ENCODE results near the gene RHAG. TPM values are rescaled to one million over a fixed set of nuclear protein-coding genes. Genes with fewer than 3 reads are reported as not detected.
"Not testable (repeated sequence)": the region's sequence is repeated elsewhere in the genome, so short reads cannot be mapped to it uniquely, and the experiment has no call there.

The RHAG gene
- total RNA-seq, 1 experiment from 2014 or later: 0.31 TPM

DNA sequence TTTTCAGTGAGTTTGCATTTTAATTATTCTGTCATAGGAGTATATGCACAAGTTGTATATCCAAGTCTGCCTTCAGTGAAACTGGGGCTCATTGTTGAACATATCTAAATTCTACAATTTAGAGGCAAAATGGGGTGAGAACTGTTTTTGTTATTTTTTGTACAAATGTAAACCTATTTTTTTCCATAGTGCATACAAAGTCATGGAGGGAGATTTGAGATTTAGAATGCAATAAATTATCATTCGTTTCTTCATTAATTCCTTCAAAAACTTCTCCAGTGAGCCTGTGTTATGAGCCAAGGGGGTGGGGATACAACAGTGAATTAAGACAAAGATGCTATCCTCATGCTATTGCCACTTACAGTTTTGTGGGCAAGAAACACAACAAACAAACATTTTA is 29.8 kb upstream of the RHAG start (continued):
- TF ChIP-seq, protein P1, sequence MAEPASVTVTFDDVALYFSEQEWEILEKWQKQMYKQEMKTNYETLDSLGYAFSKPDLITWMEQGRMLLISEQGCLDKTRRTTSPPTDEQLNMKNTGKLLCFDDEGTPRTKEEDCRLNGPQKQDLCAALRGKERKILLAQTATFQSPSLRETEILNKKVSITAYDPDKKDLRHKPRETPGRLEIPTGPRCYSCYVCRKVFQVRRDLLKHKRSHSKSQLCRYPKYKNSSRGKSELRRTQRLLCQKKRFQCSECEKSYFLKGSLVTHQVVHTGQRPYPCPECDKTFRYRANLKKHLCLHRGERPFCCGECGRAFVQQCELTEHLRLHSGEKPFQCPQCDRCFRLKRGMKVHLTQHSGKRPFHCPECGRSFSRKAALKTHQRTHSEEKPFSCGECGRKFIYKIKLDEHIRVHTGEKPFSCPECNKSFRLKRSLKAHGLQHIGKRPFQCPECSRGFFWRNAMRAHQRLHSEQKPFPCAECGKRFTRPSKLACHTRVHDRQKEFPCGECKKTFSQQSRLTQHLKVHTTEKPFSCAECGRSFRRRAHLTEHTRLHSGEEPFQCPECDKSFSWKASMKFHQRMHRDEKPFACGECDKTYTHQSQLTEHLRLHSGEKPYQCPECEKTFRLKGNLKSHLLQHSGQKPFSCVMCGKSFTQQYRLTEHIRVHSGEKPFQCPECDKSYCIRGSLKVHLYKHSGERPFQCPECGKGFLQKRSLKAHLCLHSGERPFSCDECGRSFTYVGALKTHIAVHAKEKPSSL (CRISPR knock-in tag; conservative IDR thresholded peaks at IDR 0.05): no peak
- no peak for TF ChIP-seq ZBTB21 (CRISPR knock-in tag; IDR thresholded peaks at IDR 0.05; ENCODE audit: borderline replicate concordance)
- no peak for TF ChIP-seq NFYB (CRISPR knock-in tag; conservative IDR thresholded peaks at IDR 0.05; ENCODE audit: low read depth)

- CTCF ChIA-PET: no interaction called here
- Mint-ChIP-seq H3K27me3 (ENCODE audit: low read depth) (no peaks in the 10 kb centered on the region), H3K4me1 (peaks cover 8% of the 10 kb centered on the region), H3K4me3 (no peak overlapping the region), H3K9me3 (no peaks in the 10 kb centered on the region), H3K36me3 (no peaks in the 10 kb centered on the region), H3K27ac (no peak overlapping the region)
- POLR2A ChIA-PET: no interaction called here
- ATAC-seq (no peak), DNase-seq (ENCODE audit: low spot score) (no peak)
- TF ChIP-seq NR3C1 (CRISPR knock-in tag; conservative IDR thresholded peaks at IDR 0.05; ENCODE audit: low read depth) (no peak), FOXP4 (CRISPR knock-in tag; IDR thresholded peaks at IDR 0.05) (no peak), EMX1 (CRISPR knock-in tag; IDR thresholded peaks at IDR 0.05) (no peak), NFE2L1 (CRISPR knock-in tag; IDR thresholded peaks at IDR 0.05) (no peak), IRF1 (CRISPR knock-in tag; IDR thresholded peaks at IDR 0.05) (no peak), SP1 (CRISPR knock-in tag; conservative IDR thresholded peaks at IDR 0.05) (no peak), IRF2 (CRISPR knock-in tag; IDR thresholded peaks at IDR 0.05; ENCODE audit: borderline replicate concordance, low read depth) (no peak), GTF2I (CRISPR knock-in tag; conservative IDR thresholded peaks at IDR 0.05) (no peak), FOXJ3 (CRISPR knock-in tag; IDR thresholded peaks at IDR 0.05; ENCODE audit: borderline replicate concordance) (no peak), GABPB1 (CRISPR knock-in tag; IDR thresholded peaks at IDR 0.05) (no peak), ZSCAN18 (CRISPR knock-in tag; IDR thresholded peaks at IDR 0.05) (no peak), ATF1 (CRISPR knock-in tag; IDR thresholded peaks at IDR 0.05) (no peak)
- TF ChIP-seq, protein P2, sequence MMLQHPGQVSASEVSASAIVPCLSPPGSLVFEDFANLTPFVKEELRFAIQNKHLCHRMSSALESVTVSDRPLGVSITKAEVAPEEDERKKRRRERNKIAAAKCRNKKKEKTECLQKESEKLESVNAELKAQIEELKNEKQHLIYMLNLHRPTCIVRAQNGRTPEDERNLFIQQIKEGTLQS (CRISPR knock-in tag; conservative IDR thresholded peaks at IDR 0.05): no peak
- TF ChIP-seq, protein P3, sequence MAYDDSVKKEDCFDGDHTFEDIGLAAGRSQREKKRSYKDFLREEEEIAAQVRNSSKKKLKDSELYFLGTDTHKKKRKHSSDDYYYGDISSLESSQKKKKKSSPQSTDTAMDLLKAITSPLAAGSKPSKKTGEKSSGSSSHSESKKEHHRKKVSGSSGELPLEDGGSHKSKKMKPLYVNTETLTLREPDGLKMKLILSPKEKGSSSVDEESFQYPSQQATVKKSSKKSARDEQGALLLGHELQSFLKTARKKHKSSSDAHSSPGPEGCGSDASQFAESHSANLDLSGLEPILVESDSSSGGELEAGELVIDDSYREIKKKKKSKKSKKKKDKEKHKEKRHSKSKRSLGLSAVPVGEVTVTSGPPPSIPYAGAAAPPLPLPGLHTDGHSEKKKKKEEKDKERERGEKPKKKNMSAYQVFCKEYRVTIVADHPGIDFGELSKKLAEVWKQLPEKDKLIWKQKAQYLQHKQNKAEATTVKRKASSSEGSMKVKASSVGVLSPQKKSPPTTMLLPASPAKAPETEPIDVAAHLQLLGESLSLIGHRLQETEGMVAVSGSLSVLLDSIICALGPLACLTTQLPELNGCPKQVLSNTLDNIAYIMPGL (CRISPR knock-in tag; IDR thresholded peaks at IDR 0.05): no peak
These were observed 28.2 kb upstream of the RHAG start for GRCh38 chr6:49664817-49665216.

- ATAC-seq; H3K4me3 Mint-ChIP-seq; CTCF ChIA-PET; DNase-seq (ENCODE audit: low spot score); H3K27ac Mint-ChIP-seq; H3K27me3 Mint-ChIP-seq (ENCODE audit: low read depth); H3K4me1 Mint-ChIP-seq; POLR2A ChIA-PET; H3K36me3 Mint-ChIP-seq; H3K9me3 Mint-ChIP-seq: not testable (repeated sequence)
These were observed 27.4 kb upstream of the RHAG start for GRCh38 chr6:49664054-49664453.

Data from WTC11 (cell line).